Measurements from ENCODE around the gene SLC12A7.

Gene SLC12A7

GRCh38 chr5:1058988-1059883 lies 52.6 kb downstream of the SLC12A7 start:
- DNase-seq: no peak

DNA sequence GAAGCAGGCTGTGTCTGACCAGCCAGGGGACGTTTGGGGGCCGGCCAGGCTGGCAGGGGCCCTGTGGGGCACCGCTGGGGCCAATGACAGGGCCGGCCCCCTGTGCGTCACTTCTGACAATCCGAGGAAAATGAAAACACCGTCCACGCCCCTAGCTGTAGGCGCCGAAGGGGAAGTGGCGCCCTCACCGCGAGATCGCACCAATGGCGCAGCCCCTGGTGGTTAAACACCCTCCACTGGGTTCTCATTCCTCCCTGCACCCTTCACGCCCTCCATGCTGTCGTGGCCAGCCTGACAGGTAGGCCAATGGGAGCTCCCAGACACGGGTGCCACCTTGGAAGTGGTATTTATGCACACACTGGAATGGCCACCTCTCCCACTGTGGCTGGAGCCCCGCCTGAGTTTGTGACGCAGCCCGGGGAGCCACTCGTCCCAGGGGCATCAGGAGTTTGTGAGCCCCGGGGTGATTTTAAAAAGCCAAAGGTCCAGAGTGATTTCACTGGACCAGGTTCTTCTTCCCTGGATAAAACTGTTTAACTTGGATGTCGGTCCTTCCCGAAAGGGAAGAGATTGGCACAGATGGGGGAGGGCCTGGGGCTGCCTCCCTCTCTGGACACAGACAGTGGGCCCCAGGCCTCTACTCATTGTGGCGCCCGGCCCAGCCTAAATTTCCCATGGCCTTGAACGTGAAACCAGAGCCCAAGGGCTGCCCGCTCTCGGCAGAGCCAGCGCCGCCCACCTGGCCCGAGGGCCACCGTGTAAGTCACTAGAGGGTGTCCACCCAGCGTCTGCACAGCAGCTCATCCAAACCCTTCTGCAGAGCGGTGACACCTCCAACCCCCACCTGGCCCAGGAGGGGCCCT lies 53.5 kb downstream of the SLC12A7 start:
- DNase-seq: no peak

- DNase-seq: no peak
These were observed 54.3 kb downstream of the SLC12A7 start for GRCh38 chr5:1057485-1058082.

- no peak for DNase-seq
These were observed 55.0 kb downstream of the SLC12A7 start for GRCh38 chr5:1056611-1057484.

GRCh38 chr5:1055896-1056610 lies 55.8 kb downstream of the SLC12A7 start:
- no peak for DNase-seq

DNA sequence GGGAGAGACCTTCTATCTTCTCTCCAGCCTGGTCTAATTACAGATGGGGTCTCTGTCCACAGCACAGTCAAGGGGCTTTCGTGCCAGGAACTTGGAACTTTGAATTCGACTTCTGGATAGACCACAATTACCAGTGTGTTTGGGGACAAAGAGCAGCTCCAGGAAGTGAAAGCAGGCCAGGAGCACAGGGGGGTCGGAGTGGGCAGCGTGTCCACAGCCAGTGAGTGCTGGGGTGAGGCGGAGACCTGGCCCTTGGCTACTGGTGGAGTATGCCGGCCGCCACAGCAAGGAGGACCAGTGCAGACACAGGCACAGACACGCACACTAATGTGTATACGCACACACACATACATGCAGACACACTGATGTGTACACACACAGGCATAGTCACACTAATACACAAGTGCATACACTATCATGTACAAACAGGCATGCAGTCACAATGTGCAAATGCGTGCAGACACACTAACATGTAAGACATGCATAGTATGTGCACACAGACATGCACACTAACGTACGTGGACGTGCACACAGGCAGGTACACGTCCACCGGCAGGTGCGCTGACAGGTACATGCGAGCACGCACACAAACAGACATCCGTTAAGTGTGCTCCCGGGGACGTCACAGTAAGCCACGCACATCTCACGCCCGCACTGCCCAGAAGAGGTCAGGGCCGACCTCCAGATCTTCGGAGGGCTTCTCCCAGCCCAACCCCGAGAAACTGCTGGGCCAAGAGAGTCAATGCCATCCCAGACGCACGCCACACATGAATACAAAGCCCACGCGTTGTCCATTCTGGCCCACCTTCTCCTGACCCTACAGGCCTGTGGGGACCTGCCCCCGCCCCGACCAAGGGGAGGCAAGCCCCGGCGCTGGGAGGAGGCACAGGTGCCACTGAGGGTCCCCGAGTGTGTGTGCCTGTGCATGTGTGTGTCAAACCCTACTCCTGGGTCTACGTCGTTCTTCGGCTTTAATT lies 56.8 kb downstream of the SLC12A7 start:
- no peak for DNase-seq

GRCh38 chr5:1054018-1054798 lies 57.7 kb downstream of the SLC12A7 start:
- no peak for DNase-seq

- no peak for DNase-seq
These were observed 58.4 kb downstream of the SLC12A7 start for GRCh38 chr5:1053391-1054017.

- DNase-seq: no peak
These were observed 59.0 kb downstream of the SLC12A7 start for GRCh38 chr5:1052641-1053390.

GRCh38 chr5:1052076-1052475 lies 59.8 kb downstream of the SLC12A7 start:
- DNase-seq: no peak

DNA sequence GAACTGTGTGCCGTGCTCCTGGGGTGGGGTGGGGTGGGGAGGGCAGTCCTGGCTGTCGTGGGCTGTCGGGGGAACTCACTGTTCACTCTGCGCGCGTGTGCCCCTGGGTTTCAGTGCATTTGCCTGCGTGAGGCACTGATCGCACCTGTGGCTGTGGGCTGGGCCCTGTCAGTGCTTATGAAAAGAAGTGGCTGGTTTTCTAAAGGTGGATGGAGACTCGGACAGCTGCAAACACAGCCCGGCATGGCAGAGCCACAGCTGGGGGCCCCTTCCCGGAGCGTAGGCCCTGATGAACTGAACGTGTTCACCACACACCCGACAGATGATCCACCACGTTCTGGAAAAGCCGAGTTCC lies 60.5 kb downstream of the SLC12A7 start:
- DNase-seq: no peak

DNA sequence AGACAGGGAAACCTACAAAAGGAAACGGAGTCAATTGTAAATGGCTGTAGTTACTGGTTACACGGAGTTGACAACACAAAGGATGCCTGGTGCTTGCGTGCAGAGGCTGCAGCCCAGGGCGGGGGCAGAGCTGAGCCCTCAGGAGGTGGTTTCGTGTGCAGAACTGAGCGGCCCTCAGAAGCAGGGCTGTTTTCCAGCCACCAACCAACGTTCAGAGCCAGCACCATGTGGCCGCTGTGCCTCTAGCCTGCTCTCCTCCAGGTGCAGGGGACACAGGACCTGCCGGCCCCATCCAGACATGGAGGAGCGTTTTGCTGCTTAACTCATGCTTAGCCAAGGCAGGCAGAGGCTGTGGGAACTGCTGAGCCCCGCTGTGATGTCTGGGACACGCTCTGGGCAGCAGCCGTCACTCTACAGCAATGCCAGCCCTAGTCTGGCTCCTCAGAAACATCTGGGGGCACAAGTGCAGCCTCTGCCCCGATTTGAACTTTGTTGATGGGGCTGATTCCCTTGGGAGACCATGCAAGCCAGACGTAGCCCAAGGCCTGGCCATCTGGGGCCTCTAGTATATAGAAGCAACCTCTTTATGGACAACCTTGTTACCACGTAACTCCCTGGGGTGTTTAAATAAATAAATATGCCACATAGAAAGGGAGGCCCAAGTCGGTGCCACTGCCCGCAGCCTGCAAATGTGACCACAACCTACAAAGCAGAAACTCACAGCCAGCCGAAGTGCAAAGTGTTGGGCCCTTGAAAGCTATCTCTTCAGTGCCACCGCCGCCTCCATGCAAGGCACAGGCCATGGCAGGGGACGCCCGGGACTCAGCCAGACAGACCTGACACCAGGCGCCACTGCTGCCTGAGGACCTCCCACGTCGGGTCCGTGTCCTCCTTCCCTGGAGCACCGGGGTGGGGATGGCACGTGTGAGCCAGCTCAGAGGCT lies 61.2 kb downstream of the SLC12A7 start:
- no peak for DNase-seq

DNA sequence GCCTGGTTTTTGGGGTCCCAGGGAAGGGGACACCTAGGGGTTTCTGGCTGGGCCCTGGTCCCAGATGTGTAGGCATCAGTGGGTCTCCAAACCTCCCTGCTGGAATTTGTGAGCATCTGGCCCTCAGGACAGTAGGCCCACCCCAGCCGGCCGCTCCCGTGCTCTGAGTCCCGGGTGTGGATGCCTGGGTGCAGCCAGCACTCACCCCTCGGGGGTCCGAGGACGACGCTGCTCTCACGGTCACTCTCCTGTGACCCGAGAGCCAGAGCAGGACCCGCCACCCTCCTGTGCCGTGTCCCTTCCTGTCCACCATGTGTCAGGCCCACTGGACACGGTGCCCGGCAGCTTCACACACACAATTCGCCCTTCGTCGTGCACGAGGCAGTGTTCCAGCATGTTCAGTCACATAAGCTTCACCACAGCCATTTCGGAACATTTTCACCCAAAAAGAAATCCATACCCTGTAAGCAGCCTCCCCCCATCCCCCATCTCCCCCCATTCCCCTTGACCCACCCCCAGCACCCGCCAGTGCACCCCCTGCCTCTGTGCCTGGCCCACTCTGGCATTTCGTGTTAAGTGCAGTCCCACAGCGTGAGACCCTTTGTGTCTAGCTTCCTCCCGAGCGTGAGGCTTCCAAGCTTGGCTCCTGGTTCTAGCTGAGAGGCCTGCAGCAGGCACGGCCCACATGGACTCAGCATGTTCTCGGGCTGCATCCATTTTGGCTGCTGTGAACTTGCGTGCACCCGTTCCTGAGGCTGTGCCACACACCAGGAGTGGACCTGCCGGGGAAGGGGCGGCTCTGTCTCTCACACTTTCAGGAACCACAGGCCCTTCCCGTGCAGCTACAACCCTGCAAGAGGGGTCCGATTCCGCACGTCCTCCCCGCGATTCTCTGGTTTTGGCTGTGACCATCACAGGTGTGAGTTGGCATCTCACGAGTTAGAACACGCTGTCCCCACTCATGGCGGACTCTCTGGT lies 62.7 kb downstream of the SLC12A7 start:
- DNase-seq: no peak

DNA sequence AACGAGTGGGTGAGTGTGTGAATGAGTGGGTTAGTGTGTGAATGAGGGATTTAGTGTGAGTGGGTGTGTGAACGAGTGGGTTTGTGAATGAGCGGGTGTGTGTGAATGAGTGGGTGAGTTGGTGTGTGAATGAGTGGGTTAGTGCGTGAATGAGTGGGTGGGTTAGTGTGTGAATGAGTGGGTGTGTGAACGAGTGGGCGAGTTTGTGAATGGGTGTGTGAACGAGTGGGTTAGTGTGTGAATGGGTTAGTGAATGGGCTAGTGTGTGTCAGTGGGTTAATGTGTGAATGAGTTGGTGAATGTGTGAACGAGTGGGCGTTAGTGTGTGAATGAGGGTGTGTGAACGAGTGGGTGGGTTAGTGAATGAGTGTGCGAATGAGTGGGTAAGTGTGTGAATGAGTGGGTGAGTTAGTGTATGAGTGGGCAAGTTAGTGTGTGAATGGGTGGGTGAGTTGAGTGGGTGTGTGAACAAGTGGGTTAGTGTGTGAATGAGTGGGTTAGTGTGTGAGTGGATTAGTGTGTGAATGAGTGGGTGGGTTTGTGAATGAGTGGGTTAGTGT lies 63.6 kb downstream of the SLC12A7 start:
- DNase-seq: no peak

- DNase-seq: no peak
These were observed 64.4 kb downstream of the SLC12A7 start for GRCh38 chr5:1047332-1047965.
